ENCODE data around the gene RAPSN.

DNA sequence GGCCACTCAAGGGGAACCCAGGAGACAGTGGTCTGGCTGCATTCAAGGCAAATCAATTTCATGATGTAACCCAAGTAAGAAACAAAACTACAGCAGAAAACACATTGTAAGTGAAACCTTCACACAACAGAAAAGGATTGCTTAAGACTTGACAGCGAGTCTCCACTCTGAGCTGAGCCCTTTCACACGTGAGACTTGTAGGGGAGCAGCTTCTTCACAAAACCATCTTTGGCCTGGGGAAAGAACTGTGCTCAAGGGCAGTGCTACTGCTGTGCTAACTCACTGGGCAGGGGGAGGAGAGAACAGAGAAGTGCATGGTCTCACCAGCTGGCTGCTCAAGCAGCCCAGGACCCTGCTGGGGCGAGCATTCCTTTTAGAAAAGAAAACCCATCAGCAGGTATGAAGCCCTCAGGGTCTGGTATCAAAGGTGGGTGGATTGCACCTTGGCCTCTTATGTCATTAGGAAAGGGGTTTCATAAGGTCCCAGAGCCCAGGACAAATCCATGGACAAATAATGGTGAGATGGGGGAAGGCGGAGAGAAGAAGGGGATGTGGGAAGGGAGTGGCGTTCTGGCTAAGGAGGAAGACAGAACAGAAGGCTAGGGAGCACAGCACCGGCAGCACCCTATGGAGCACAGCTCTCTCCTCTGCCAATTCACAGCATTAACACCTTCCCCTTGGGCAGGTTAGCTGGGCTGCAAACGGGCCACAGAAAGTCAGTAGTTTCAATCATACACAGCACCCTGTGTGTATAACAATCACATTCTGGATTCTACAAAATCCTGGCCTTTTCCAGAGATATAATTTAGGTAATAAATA lies 20.6 kb upstream of the RAPSN start:
- TF ChIP-seq CTCF (IDR thresholded peaks at IDR 0.05), result no peak
- no peak for TF ChIP-seq EZH2 (IDR thresholded peaks at IDR 0.05; ENCODE audit: borderline replicate concordance, insufficient read depth, low read depth, low read length, poor library complexity, severe bottlenecking)
